Neuronal stem cell (in vitro differentiated cells): ENCODE results near the gene PTPRG. TPM values are rescaled to one million over a fixed set of nuclear protein-coding genes. Genes with fewer than 3 reads are reported as not detected.

Experiments used
- DNase-seq: peaks from one replicate; pipeline ENCODE4 v3.0.0-alpha.2; 2013; ENCODE audit warnings: low spot score
- H2AFZ ChIP-seq: one replicate; pipeline ENCODE4 v1.6.1; 2013; ENCODE audit warnings: mild to moderate bottlenecking, low read length, inconsistent platforms
- H2AK5ac ChIP-seq: 2 replicates; pipeline ENCODE4 v1.6.1; 2013; ENCODE audit warnings: low read depth, mild to moderate bottlenecking, inconsistent platforms, low read length, moderate library complexity, mixed read lengths
- H2BK120ac ChIP-seq: 2 replicates; pipeline ENCODE4 v1.6.1; 2013; ENCODE audit warnings: low read depth, mild to moderate bottlenecking, inconsistent platforms, low read length, moderate library complexity, mixed read lengths
- H2BK12ac ChIP-seq: one replicate; pipeline ENCODE4 v1.6.1; 2013; ENCODE audit warnings: low read length, inconsistent platforms
- H2BK15ac ChIP-seq: 2 replicates; pipeline ENCODE4 v1.6.1; 2013; ENCODE audit warnings: mild to moderate bottlenecking, low read length, inconsistent platforms, mixed read lengths
- H2BK5ac ChIP-seq: one replicate; pipeline ENCODE4 v1.6.1; 2013; ENCODE audit warnings: inconsistent platforms, mild to moderate bottlenecking, low read length, moderate library complexity
- H3K14ac ChIP-seq: one replicate; pipeline ENCODE4 v1.6.1; 2013; ENCODE audit warnings: low read length, inconsistent platforms
- H3K18ac ChIP-seq: 2 replicates; pipeline ENCODE4 v1.6.1; 2013; ENCODE audit warnings: low read length, inconsistent platforms
- H3K23ac ChIP-seq: 2 replicates; pipeline ENCODE4 v1.6.1; 2013; ENCODE audit warnings: low read depth, mild to moderate bottlenecking, mixed read lengths, low read length, inconsistent platforms; ENCODE audit not compliant: poor library complexity
- H3K27ac ChIP-seq: replicated peaks from 3 replicates; pipeline ENCODE4 v1.5.1; 2013; ENCODE audit warnings: low read length, inconsistent platforms
- H3K27me3 ChIP-seq, 3 experiments: 2 replicates each; pipeline ENCODE4 v1.6.1; 2013; ENCODE audit warnings: low read length in 3 of 3, mild to moderate bottlenecking in 2 of 3, inconsistent platforms in 1 of 3, low read depth in 1 of 3, mixed read lengths in 1 of 3, moderate library complexity in 1 of 3; ENCODE audit not compliant: control insufficient read depth in 3 of 3, insufficient read depth in 3 of 3
- H3K36me3 ChIP-seq, 2 donors: replicated peaks in 1 of 2; 2 replicates each; pipeline ENCODE4 v1.6.1; 2013; ENCODE audit warnings: low read length in 2 of 2; ENCODE audit not compliant: control insufficient read depth in 2 of 2, insufficient read depth in 2 of 2
- H3K4ac ChIP-seq: 2 replicates; pipeline ENCODE4 v1.6.1; 2013; ENCODE audit warnings: inconsistent platforms, mild to moderate bottlenecking, low read length, moderate library complexity
- H3K4me1 ChIP-seq, 2 donors: 1 replicate in 1 of 2; 2 replicates in 1 of 2; pipeline ENCODE4 v1.6.1; 2013; ENCODE audit warnings: low read length in 2 of 2, low read depth in 1 of 2; ENCODE audit not compliant: control insufficient read depth in 2 of 2, insufficient read depth in 1 of 2
- H3K4me2 ChIP-seq: one replicate; pipeline ENCODE4 v1.6.1; 2013; ENCODE audit warnings: mild to moderate bottlenecking, low read length, inconsistent platforms; ENCODE audit not compliant: insufficient read depth, poor library complexity, severe bottlenecking
- H3K4me3 ChIP-seq, 2 donors: 2 replicates each; pipeline ENCODE4 v1.5.1; 2013; ENCODE audit warnings: low read length in 2 of 2, mild to moderate bottlenecking in 2 of 2, inconsistent platforms in 1 of 2, moderate library complexity in 1 of 2
- H3K79me1 ChIP-seq: one replicate; pipeline ENCODE4 v1.6.1; 2013; ENCODE audit warnings: low read depth, mild to moderate bottlenecking, inconsistent platforms, low read length, moderate library complexity
- H3K9ac ChIP-seq: one replicate; pipeline ENCODE4 v1.6.1; 2013; ENCODE audit warnings: mild to moderate bottlenecking, low read depth, low read length, inconsistent platforms; ENCODE audit not compliant: poor library complexity
- H3K9me3 ChIP-seq, 2 donors: replicated peaks in 1 of 2; 2 replicates each; pipeline versions ENCODE3 to v1.6.1; 2013; ENCODE audit warnings: low read length in 2 of 2, mild to moderate bottlenecking in 2 of 2, inconsistent platforms in 1 of 2, low read depth in 1 of 2, mixed read lengths in 1 of 2, moderate library complexity in 1 of 2; ENCODE audit not compliant: control insufficient read depth in 2 of 2, insufficient read depth in 1 of 2
- H4K8ac ChIP-seq: one replicate; pipeline ENCODE4 v1.6.1; 2013; ENCODE audit warnings: low read depth, mild to moderate bottlenecking, inconsistent platforms, low read length, moderate library complexity
- H4K91ac ChIP-seq: one replicate; pipeline ENCODE4 v1.6.1; 2013; ENCODE audit warnings: low read length, low read depth, mild to moderate bottlenecking, inconsistent platforms; ENCODE audit not compliant: poor library complexity
- WGBS, 2 donors: extraction: QIAGEN DNeasy Blood & Tissue Kit; methylation state at CpG; one replicate each; pipeline ENCODE4 v1.1.7; 2013; ENCODE audit warnings: missing lambda C conversion rate in 2 of 2, mixed read lengths in 1 of 2; ENCODE audit not compliant: insufficient read length in 2 of 2, insufficient replicate concordance in 1 of 2; ENCODE audit errors: extremely low coverage in 2 of 2; 5-methylcytosine and 5-hydroxymethylcytosine counted together
- small RNA-seq: library from polyadenylated mRNA; stranded (forward); fragments of <200 nt; extraction: miRNeasy Mini kit (QIAGEN cat#:217004); gene quantifications from one replicate; pipeline ENCODE3, GENCODE V24; 2013; ENCODE audit not compliant: insufficient read depth

The PTPRG gene

DNA sequence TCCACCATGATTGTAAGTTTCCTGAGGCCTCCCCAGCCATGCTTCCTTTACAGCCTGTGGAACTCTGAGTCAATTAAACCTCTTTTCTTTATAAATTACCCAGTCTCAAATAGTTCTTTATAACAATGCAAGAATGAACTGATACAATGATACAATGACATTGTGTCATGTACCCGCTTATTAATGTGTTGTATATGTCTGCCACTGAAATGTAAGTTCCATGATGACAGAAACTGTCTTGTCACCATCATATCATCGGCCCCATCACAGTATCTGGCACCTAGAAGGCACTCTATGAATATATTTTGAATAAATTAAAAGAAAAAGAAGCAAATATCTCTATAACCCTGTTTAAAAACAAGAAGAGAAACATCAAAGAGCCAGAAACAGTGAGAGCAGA lies 782.4 kb downstream of the PTPRG start:
- Histone ChIP-seq H3K27me3 (peaks cover 0 to 27% (median 0%) of the 10 kb centered on the region in 3 experiments), H3K4me2 (no peak overlapping the region), H3K36me3 (no peaks in the 10 kb centered on the region), H2BK15ac (no peak overlapping the region), H3K9me3 (no peaks in the 10 kb centered on the region), H2BK12ac (no peak overlapping the region), H3K4me1 (no peaks in the 10 kb centered on the region), H3K4ac (no peak overlapping the region), H2BK5ac (no peak overlapping the region), H4K8ac (no peak overlapping the region), H3K79me1 (no peaks in the 10 kb centered on the region), H2BK120ac (no peak overlapping the region), H2AFZ (no peak overlapping the region), H3K23ac (no peak overlapping the region), H3K9ac (no peak overlapping the region), H3K27ac (no peak overlapping the region), H3K14ac (no peak overlapping the region), H3K4me3 (no peak overlapping the region), H3K18ac (no peak overlapping the region), H2AK5ac (no peak overlapping the region), H4K91ac (no peak overlapping the region)
- no peak for DNase-seq
- no CpG with 5 or more reads among the region's 2 CpGs for WGBS, 2 donors

Small RNAs within 50 kb of the gene (small RNA-seq; reads per million reads assigned to genes)
- gene RF00019: not detected
- gene RNU2-10P: not detected
